NCI-H2107 treated with DMSO at 0.1 percent for 48 hours (cell line): Measurements from ENCODE around the gene PTPRG.

Source experiments
- DNase-seq: peaks from one replicate; lab custom pipeline; 2025; ENCODE audit not compliant: unreplicated experiment; lab: John Stamatoyannopoulos, UW

The PTPRG gene

GRCh38 chr3:61562042-61562720 lies 810 bp downstream of the PTPRG start:
- no peak for DNase-seq

- DNase-seq: no peak
Measured at GRCh38 chr3:61562721-61563312, 1.4 kb downstream of the PTPRG start.

GRCh38 chr3:61563313-61564271 lies 2.2 kb downstream of the PTPRG start:
- DNase-seq: no peak

GRCh38 chr3:61564395-61565059 lies 3.2 kb downstream of the PTPRG start:
- peak; percentile 52 for DNase-seq

- no peak for DNase-seq
Measured at GRCh38 chr3:61565569-61565968, 4.2 kb downstream of the PTPRG start.

GRCh38 chr3:61568127-61568526 lies 6.8 kb downstream of the PTPRG start:
- no peak for DNase-seq

- no peak for DNase-seq
Measured at GRCh38 chr3:61569856-61570580, 8.6 kb downstream of the PTPRG start.

- no peak for DNase-seq
Measured at GRCh38 chr3:61570813-61571212, 9.4 kb downstream of the PTPRG start.

GRCh38 chr3:61571516-61572336 lies 10.4 kb downstream of the PTPRG start:
- DNase-seq: no peak

GRCh38 chr3:61572879-61573278 lies 11.5 kb downstream of the PTPRG start:
- DNase-seq: no peak

GRCh38 chr3:61573441-61573840 lies 12.1 kb downstream of the PTPRG start:
- DNase-seq: no peak

GRCh38 chr3:61574854-61575253 lies 13.5 kb downstream of the PTPRG start:
- DNase-seq: no peak

GRCh38 chr3:61575893-61576292 lies 14.5 kb downstream of the PTPRG start:
- DNase-seq: no peak

GRCh38 chr3:61577760-61578159 lies 16.4 kb downstream of the PTPRG start:
- no peak for DNase-seq

GRCh38 chr3:61578667-61579367 lies 17.4 kb downstream of the PTPRG start:
- no peak for DNase-seq

GRCh38 chr3:61579685-61580084 lies 18.3 kb downstream of the PTPRG start:
- DNase-seq: no peak

- no peak for DNase-seq
Measured at GRCh38 chr3:61580982-61581643, 19.7 kb downstream of the PTPRG start.

- no peak for DNase-seq
Measured at GRCh38 chr3:61582287-61582686, 20.9 kb downstream of the PTPRG start.

GRCh38 chr3:61582846-61583245 lies 21.5 kb downstream of the PTPRG start:
- DNase-seq: no peak
